ENCODE data around the gene PAXIP1. TPM values are rescaled to one million over a fixed set of nuclear protein-coding genes. Genes with fewer than 3 reads are reported as not detected.

PAXIP1 gene
- total RNA-seq, 2 experiments from 2014 or later, result 30.4 to 32.7 TPM

GRCh38 chr7:155007947-155008346, 5.0 kb upstream of the PAXIP1 start:
- H3K4me1 Mint-ChIP-seq, result peaks cover 16% of the 10 kb centered on the region
- POLR2A ChIA-PET, result interaction anchor here (0.7 kb wide), 1 partner anchor 65 kb away, joined by 3 read pairs; no protein-coding TSS in a partner anchor
- CTCF ChIA-PET, result no interaction called here
- no peaks in the 10 kb centered on the region for H3K9me3 Mint-ChIP-seq
- peaks cover 17% of the 10 kb centered on the region for H3K36me3 Mint-ChIP-seq (ENCODE audit: low read depth)
- no peak overlapping the region for H3K4me3 Mint-ChIP-seq
- peak overlapping the region; percentile 9 for H3K27ac Mint-ChIP-seq
- peak; percentile 48 for DNase-seq
- H3K27me3 Mint-ChIP-seq, result peaks cover 2% of the 10 kb centered on the region

- Mint-ChIP-seq H3K4me1 (peaks cover 13% of the 10 kb centered on the region), H3K27ac (peak overlapping the region; percentile 91), H3K27me3 (no peaks in the 10 kb centered on the region), H3K9me3 (no peaks in the 10 kb centered on the region), H3K4me3 (peak overlapping the region; percentile 89), H3K36me3 (ENCODE audit: low read depth) (peaks cover 17% of the 10 kb centered on the region)
- ChIA-PET CTCF (interaction anchor here (0.6 to 0.9 kb wide), 4 partner anchors 79 to 342 kb away, joined by 3 to 4 read pairs (median 3); no protein-coding TSS in a partner anchor), POLR2A (interaction anchor here (0.7 kb wide), 1 partner anchor 67 kb away, joined by 3 read pairs; the partner anchor contains the start of gene HTR5A)
- DNase-seq, result peak; percentile 83
Observed at GRCh38 chr7:155003376-155004214, 671 bp upstream of the PAXIP1 start.

GRCh38 chr7:155002411-155003091, 373 bp downstream of the PAXIP1 start:
- Mint-ChIP-seq H3K36me3 (ENCODE audit: low read depth) (peaks cover 19% of the 10 kb centered on the region), H3K4me1 (peaks cover 12% of the 10 kb centered on the region), H3K27me3 (no peaks in the 10 kb centered on the region), H3K27ac (no peak overlapping the region), H3K9me3 (no peaks in the 10 kb centered on the region), H3K4me3 (peak overlapping the region; percentile 40)
- ChIA-PET POLR2A (no interaction called here), CTCF (interaction anchor here (0.6 to 1.5 kb wide), 4 partner anchors 25 to 488 kb away, joined by 3 to 4 read pairs (median 3); no protein-coding TSS in a partner anchor)
- DNase-seq, result no peak

GRCh38 chr7:155001756-155002410, 1.0 kb downstream of the PAXIP1 start:
- no peak for DNase-seq

GRCh38 chr7:155000795-155001194, 2.1 kb downstream of the PAXIP1 start:
- no peaks in the 10 kb centered on the region for H3K9me3 Mint-ChIP-seq
- H3K4me1 Mint-ChIP-seq, result peaks cover 18% of the 10 kb centered on the region
- peaks cover 24% of the 10 kb centered on the region for H3K36me3 Mint-ChIP-seq (ENCODE audit: low read depth)
- CTCF ChIA-PET, result interaction anchor here (0.7 to 1.5 kb wide), 4 partner anchors 9 to 478 kb away, joined by 3 to 4 read pairs (median 3); no protein-coding TSS in a partner anchor
- no peaks in the 10 kb centered on the region for H3K27me3 Mint-ChIP-seq
- no peak overlapping the region for H3K4me3 Mint-ChIP-seq
- no peak overlapping the region for H3K27ac Mint-ChIP-seq
- peak; percentile 18 for DNase-seq
- POLR2A ChIA-PET, result no interaction called here

More at GRCh38 chr7:155001756-155002410, 1.0 kb downstream of the PAXIP1 start:
- Mint-ChIP-seq H3K27me3 (no peaks in the 10 kb centered on the region), H3K4me3 (no peak overlapping the region), H3K4me1 (peaks cover 12% of the 10 kb centered on the region), H3K9me3 (no peaks in the 10 kb centered on the region), H3K36me3 (ENCODE audit: low read depth) (peaks cover 20% of the 10 kb centered on the region), H3K27ac (no peak overlapping the region)
- ChIA-PET CTCF (interaction anchor here (0.6 to 1.5 kb wide), 3 partner anchors 24 to 489 kb away, joined by 3 to 8 read pairs (median 3); no protein-coding TSS in a partner anchor), POLR2A (no interaction called here)

GRCh38 chr7:154998481-154998880, 4.4 kb downstream of the PAXIP1 start:
- Mint-ChIP-seq H3K9me3 (no peaks in the 10 kb centered on the region), H3K4me1 (peaks cover 14% of the 10 kb centered on the region), H3K4me3 (no peak overlapping the region), H3K27ac (no peak overlapping the region), H3K27me3 (no peaks in the 10 kb centered on the region), H3K36me3 (ENCODE audit: low read depth) (peaks cover 26% of the 10 kb centered on the region)
- DNase-seq, result no peak
- ChIA-PET POLR2A (interaction anchor here (0.8 kb wide), 1 partner anchor 451 kb away, joined by 3 read pairs; no protein-coding TSS in a partner anchor), CTCF (interaction anchor here (1.2 to 1.4 kb wide), 2 partner anchors 13 to 71 kb away, joined by 4 read pairs; no protein-coding TSS in a partner anchor)

GRCh38 chr7:154997840-154998370, 5.0 kb downstream of the PAXIP1 start:
- Mint-ChIP-seq H3K9me3 (no peaks in the 10 kb centered on the region), H3K36me3 (ENCODE audit: low read depth) (peaks cover 31% of the 10 kb centered on the region), H3K27me3 (no peaks in the 10 kb centered on the region), H3K4me3 (no peak overlapping the region), H3K4me1 (peaks cover 14% of the 10 kb centered on the region), H3K27ac (no peak overlapping the region)
- no peak for DNase-seq
- ChIA-PET POLR2A (interaction anchor here (0.8 kb wide), 1 partner anchor 452 kb away, joined by 3 read pairs; no protein-coding TSS in a partner anchor), CTCF (interaction anchor here (1.2 to 1.7 kb wide), 3 partner anchors 13 to 70 kb away, joined by 3 to 4 read pairs (median 4); no protein-coding TSS in a partner anchor)

- no peaks in the 10 kb centered on the region for H3K9me3 Mint-ChIP-seq
- H3K4me1 Mint-ChIP-seq, result peaks cover 14% of the 10 kb centered on the region
- no peak overlapping the region for H3K4me3 Mint-ChIP-seq
- H3K27ac Mint-ChIP-seq, result no peak overlapping the region
- no peak for DNase-seq
- ChIA-PET CTCF (interaction anchor here (1.7 kb wide), 1 partner anchor 24 kb away, joined by 3 read pairs; no protein-coding TSS in a partner anchor), POLR2A (no interaction called here)
- H3K27me3 Mint-ChIP-seq, result no peaks in the 10 kb centered on the region
- H3K36me3 Mint-ChIP-seq (ENCODE audit: low read depth), result peaks cover 37% of the 10 kb centered on the region
Observed at GRCh38 chr7:154996756-154997155, 6.2 kb downstream of the PAXIP1 start.

- Mint-ChIP-seq H3K9me3 (no peaks in the 10 kb centered on the region), H3K4me1 (peaks cover 14% of the 10 kb centered on the region), H3K36me3 (ENCODE audit: low read depth) (peaks cover 42% of the 10 kb centered on the region), H3K27me3 (no peaks in the 10 kb centered on the region), H3K4me3 (no peak overlapping the region), H3K27ac (no peak overlapping the region)
- CTCF ChIA-PET, result interaction anchor here (1.7 kb wide), 1 partner anchor 23 kb away, joined by 3 read pairs; no protein-coding TSS in a partner anchor
- no peak for DNase-seq
- POLR2A ChIA-PET, result no interaction called here
Observed at GRCh38 chr7:154996101-154996500, 6.8 kb downstream of the PAXIP1 start.

GRCh38 chr7:154994996-154995395, 7.9 kb downstream of the PAXIP1 start:
- Mint-ChIP-seq H3K36me3 (ENCODE audit: low read depth) (peaks cover 44% of the 10 kb centered on the region), H3K4me3 (no peak overlapping the region), H3K27ac (no peak overlapping the region), H3K9me3 (no peaks in the 10 kb centered on the region), H3K4me1 (peaks cover 14% of the 10 kb centered on the region), H3K27me3 (no peaks in the 10 kb centered on the region)
- ChIA-PET CTCF (no interaction called here), POLR2A (no interaction called here)
- no peak for DNase-seq

- no peak for DNase-seq
- Mint-ChIP-seq H3K4me3 (no peak overlapping the region), H3K4me1 (peaks cover 10% of the 10 kb centered on the region), H3K9me3 (no peaks in the 10 kb centered on the region), H3K36me3 (ENCODE audit: low read depth) (peaks cover 45% of the 10 kb centered on the region), H3K27me3 (no peaks in the 10 kb centered on the region), H3K27ac (no peak overlapping the region)
- ChIA-PET POLR2A (no interaction called here), CTCF (interaction anchor here (0.7 to 1.7 kb wide), 4 partner anchors 9 to 36 kb away, joined by 3 to 5 read pairs (median 4); no protein-coding TSS in a partner anchor)
Observed at GRCh38 chr7:154990964-154991540, 11.9 kb downstream of the PAXIP1 start.

- POLR2A ChIA-PET, result no interaction called here
- no peak overlapping the region for H3K27ac Mint-ChIP-seq
- H3K4me3 Mint-ChIP-seq, result no peak overlapping the region
- H3K36me3 Mint-ChIP-seq (ENCODE audit: low read depth), result peaks cover 26% of the 10 kb centered on the region
- CTCF ChIA-PET, result interaction anchor here (1.4 kb wide), 1 partner anchor 12 kb away, joined by 4 read pairs; no protein-coding TSS in a partner anchor
- no peaks in the 10 kb centered on the region for H3K27me3 Mint-ChIP-seq
- H3K9me3 Mint-ChIP-seq, result no peaks in the 10 kb centered on the region
- no peak for DNase-seq
- H3K4me1 Mint-ChIP-seq, result peaks cover 5% of the 10 kb centered on the region
Observed at GRCh38 chr7:154987571-154987970, 15.4 kb downstream of the PAXIP1 start.
